Spleen (tissue), 11 donors: Measurements from ENCODE around the gene SH3TC2. TPM values are rescaled to one million over a fixed set of nuclear protein-coding genes. Genes with fewer than 3 reads are reported as not detected.

Experiments
- DNase-seq: peaks from one replicate; pipeline ENCODE4 v3.0.0-alpha.2; 2020
- H3K27ac ChIP-seq, 8 donors: fragments of 200-600 bp; sonication (generic) in 7 of 8; 1 replicate in 4 of 8; 2 replicates in 4 of 8; pipeline versions ENCODE4 v1.5.0 to v1.8.0; 2016 to 2021; ENCODE audit warnings: inconsistent platforms in 4 of 8, mild to moderate bottlenecking in 4 of 8, moderate library complexity in 1 of 8
- H3K27me3 ChIP-seq, 7 donors: fragments of 200-600 bp; sonication (generic) in 6 of 7; replicated peaks in 1 of 7; 1 replicate in 4 of 7; 2 replicates in 3 of 7; pipeline versions ENCODE4 v1.5.0 to v1.8.0; 2016 to 2021; ENCODE audit warnings: inconsistent platforms in 3 of 7, mild to moderate bottlenecking in 1 of 7
- H3K36me3 ChIP-seq, 6 donors: fragments of 200-600 bp; sonication (generic) in 5 of 6; 1 replicate in 4 of 6; 2 replicates in 2 of 6; pipeline versions ENCODE4 v1.5.0 to v1.8.0; 2016 to 2021; ENCODE audit warnings: inconsistent platforms in 2 of 6
- H3K4me1 ChIP-seq, 6 donors: fragments of 200-600 bp; sonication (generic) in 5 of 6; 1 replicate in 3 of 6; 2 replicates in 3 of 6; pipeline versions ENCODE4 v1.5.0 to v1.8.0; 2016 to 2021; ENCODE audit warnings: inconsistent platforms in 3 of 6
- H3K4me3 ChIP-seq, 8 donors: fragments of 200-600 bp; sonication (generic) in 7 of 8; 1 replicate in 4 of 8; 2 replicates in 4 of 8; pipeline versions ENCODE4 v1.5.0 to v1.8.0; 2016 to 2021; ENCODE audit warnings: inconsistent platforms in 4 of 8, mild to moderate bottlenecking in 4 of 8, moderate library complexity in 2 of 8
- H3K9me3 ChIP-seq, 8 donors: fragments of 200-600 bp; sonication (generic) in 7 of 8; 1 replicate in 4 of 8; 2 replicates in 4 of 8; pipeline versions ENCODE4 v1.5.0 to v1.8.0; 2016 to 2021; ENCODE audit warnings: inconsistent platforms in 4 of 8
- POLR2A ChIP-seq, 3 donors: fragments of 450-650 bp; IDR thresholded peaks; one replicate each; pipeline ENCODE4 v1.5.1; 2017; ENCODE audit warnings: antibody characterized with exemption in 3 of 3, mild to moderate bottlenecking in 1 of 3
- POLR2AphosphoS5 ChIP-seq, 3 donors: sonication (generic); formaldehyde crosslinking; IDR thresholded peaks; one replicate each; pipeline ENCODE4 v1.5.1; 2017; ENCODE audit warnings: antibody characterized with exemption in 3 of 3
- WGBS, 5 donors: extraction: QIAGEN DNeasy Blood & Tissue Kit in 3 of 5; methylation state at CpG; one replicate each; pipeline versions ENCODE4 v1.1.5 to v1.1.7; 2013 to 2018; 5-methylcytosine and 5-hydroxymethylcytosine counted together
- intact Hi-C: fragments of 100-400 bp; cut with DNase I; formaldehyde crosslinking; loops from one replicate; pipeline ENCODE4 v1.15.0; 2023; ENCODE audit warnings: low total_unique reads
- polyA plus RNA-seq, 3 donors: library from polyadenylated mRNA; stranded (reverse); fragments of 200-250 nt; gene quantifications; one replicate each; pipeline ENCODE4 v1.2.1, GENCODE V29; 2013
- total RNA-seq, 7 donors: library from RNA; depleted of rRNA in 3 of 7; stranded (reverse); fragments of >200 nt in 3 of 7; fragmentation: NEBNext Ultra II Directional in 4 of 7; extraction: Animal tissue kit (Norgen Biotek cat#: 25700) in 4 of 7; gene quantifications; one replicate each; pipeline versions ENCODE4 v1.1.0 to v1.2.1, GENCODE V29; 2016 to 2021
- TF ChIP-seq, protein P1 (sequence below), 11 experiments: fragments of 200-600 bp in 7 of 11; fragments of 450-650 bp in 4 of 11; sonication (generic) in 4 of 11; IDR thresholded peaks in 8 of 11; conservative IDR thresholded peaks in 3 of 11; 1 replicate in 7 of 11; 2 replicates in 4 of 11; pipeline versions ENCODE4 v1.4.0 to v1.8.0; 2016 to 2021; ENCODE audit warnings: antibody characterized with exemption in 11 of 11, inconsistent platforms in 4 of 11, mild to moderate bottlenecking in 1 of 11
- donor health status: healthy with polysubstance abuse.
- donor health status: DM: no; HTN: no; CAD: no; lungs with moderate emphysema.
- donor health status: DM: no; HTN: no; CAD: no.
- donor health status: Bipolar disorder and iron deficiency.
- donor health status: healthy.
- donor health status: DM: no; HTN: no; CAD: no.
- donor health status: DM: yes; HTN: yes; CAD: no.

Gene SH3TC2
- total and polyA plus RNA-seq, 10 donors: 0.02 to 2.8 (median 1.4) TPM

DNA sequence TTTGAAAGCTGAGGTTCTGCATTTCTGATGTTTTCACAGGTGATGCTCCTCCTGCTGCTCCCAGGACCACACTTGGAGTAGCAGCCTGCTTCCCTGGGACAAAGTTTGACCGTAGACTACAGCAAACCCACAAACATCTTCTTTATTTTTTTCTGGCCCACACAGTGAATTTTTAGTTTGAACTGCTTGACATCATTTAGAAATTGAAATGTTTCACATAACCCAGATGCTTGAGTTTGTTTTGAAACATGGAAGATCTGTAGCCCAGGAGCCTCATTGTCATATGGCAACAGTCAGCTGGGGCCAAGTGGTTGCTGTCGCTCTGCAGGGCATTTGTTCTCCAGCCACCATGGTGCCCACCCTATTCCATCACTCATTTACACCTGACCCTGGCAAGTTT, 8.4 kb downstream of the SH3TC2 start:
- H3K27ac ChIP-seq: no peak overlapping the region
- no peak for DNase-seq
- intact Hi-C loops: no loop called here
- H3K9me3 ChIP-seq: peaks cover 0 to 17% (median 12%) of the 10 kb centered on the region in 8 donors
- no peaks in the 10 kb centered on the region for H3K27me3 ChIP-seq
- H3K36me3 ChIP-seq: no peaks in the 10 kb centered on the region
- H3K4me3 ChIP-seq: no peak overlapping the region
- 59 to 88% (median 83%) methylated on average over 2 of the region's 2 CpGs for WGBS, 5 donors
- no peaks in the 10 kb centered on the region for H3K4me1 ChIP-seq
- TF ChIP-seq POLR2AphosphoS5 (IDR thresholded peaks at IDR 0.05) (no peak), POLR2A (IDR thresholded peaks at IDR 0.05) (no peak)
- TF ChIP-seq, protein P1, sequence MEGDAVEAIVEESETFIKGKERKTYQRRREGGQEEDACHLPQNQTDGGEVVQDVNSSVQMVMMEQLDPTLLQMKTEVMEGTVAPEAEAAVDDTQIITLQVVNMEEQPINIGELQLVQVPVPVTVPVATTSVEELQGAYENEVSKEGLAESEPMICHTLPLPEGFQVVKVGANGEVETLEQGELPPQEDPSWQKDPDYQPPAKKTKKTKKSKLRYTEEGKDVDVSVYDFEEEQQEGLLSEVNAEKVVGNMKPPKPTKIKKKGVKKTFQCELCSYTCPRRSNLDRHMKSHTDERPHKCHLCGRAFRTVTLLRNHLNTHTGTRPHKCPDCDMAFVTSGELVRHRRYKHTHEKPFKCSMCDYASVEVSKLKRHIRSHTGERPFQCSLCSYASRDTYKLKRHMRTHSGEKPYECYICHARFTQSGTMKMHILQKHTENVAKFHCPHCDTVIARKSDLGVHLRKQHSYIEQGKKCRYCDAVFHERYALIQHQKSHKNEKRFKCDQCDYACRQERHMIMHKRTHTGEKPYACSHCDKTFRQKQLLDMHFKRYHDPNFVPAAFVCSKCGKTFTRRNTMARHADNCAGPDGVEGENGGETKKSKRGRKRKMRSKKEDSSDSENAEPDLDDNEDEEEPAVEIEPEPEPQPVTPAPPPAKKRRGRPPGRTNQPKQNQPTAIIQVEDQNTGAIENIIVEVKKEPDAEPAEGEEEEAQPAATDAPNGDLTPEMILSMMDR (IDR thresholded peaks at IDR 0.05 in 8 of 11, conservative IDR thresholded peaks at IDR 0.05 in 3 of 11): no peak

DNA sequence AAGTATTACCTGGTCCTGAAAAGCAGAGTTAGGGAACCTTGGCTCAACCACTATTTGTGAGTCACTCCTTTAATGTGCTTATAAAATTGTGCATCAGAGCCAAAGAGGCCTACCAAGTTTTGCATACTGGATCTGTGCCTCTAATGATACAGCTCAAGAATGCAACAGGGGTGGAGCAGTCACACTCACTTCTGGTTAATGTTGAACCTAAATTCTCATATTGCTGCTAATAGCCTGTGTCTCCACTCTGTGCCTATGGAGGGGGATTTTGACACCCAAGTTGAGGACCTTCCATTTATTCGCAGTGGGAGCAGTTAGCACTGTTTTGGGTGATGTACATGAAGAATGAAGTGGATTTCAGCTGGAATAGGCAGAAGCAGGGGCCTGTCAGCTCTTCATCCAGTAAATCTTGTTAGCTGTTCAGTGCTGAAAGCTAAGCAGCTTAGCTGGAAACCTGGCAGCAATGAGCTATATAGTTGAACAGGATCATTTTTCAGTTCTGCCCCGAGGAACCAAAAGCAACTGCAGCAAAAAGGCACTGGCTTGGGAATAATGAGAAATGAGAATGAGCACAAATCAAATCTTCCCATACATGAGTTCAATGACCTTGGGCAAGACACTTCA, 9.7 kb downstream of the SH3TC2 start:
- no peak for DNase-seq
- Histone ChIP-seq H3K4me3 (no peak overlapping the region), H3K36me3 (no peaks in the 10 kb centered on the region), H3K27ac (no peak overlapping the region), H3K9me3 (peaks cover 0 to 12% (median 7%) of the 10 kb centered on the region in 8 donors), H3K4me1 (no peaks in the 10 kb centered on the region), H3K27me3 (no peaks in the 10 kb centered on the region)
- TF ChIP-seq POLR2AphosphoS5 (IDR thresholded peaks at IDR 0.05): no peak
- TF ChIP-seq, protein P1 (IDR thresholded peaks at IDR 0.05 in 8 of 11, conservative IDR thresholded peaks at IDR 0.05 in 3 of 11): no peak
- TF ChIP-seq POLR2A (IDR thresholded peaks at IDR 0.05): no peak
- intact Hi-C loops: no loop called here
- 66 to 91% (median 86%) methylated on average over 2 of the region's 2 CpGs for WGBS, 5 donors

DNA sequence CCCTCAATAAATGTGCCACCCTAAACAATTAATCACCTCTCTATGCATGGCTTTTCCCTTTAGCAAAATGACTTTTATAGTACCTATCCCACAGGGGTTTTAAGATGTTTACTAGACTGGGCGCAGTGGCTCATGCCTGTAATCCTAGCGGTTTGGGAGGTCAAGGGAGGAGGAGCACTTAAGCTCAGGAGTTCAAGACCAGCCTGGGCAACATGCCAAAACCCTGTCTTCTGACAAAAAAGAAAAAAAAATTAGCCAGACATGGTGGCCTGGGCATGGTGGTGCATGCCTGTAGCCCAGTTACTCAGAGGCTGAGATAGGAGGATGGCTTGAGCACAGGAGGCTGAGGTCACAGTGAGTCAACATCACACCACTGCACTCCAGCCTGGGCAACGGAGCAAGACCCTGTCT, 13.5 kb downstream of the SH3TC2 start:
- no peaks in the 10 kb centered on the region for H3K4me1 ChIP-seq
- no peaks in the 10 kb centered on the region for H3K27me3 ChIP-seq
- 67 to 82% (median 77%) methylated on average over 3 of the region's 3 CpGs for WGBS, 5 donors
- no peak overlapping the region for H3K27ac ChIP-seq
- H3K9me3 ChIP-seq: no peaks in the 10 kb centered on the region
- no peak overlapping the region for H3K4me3 ChIP-seq
- H3K36me3 ChIP-seq: no peaks in the 10 kb centered on the region
- no peak for TF ChIP-seq POLR2AphosphoS5 (IDR thresholded peaks at IDR 0.05)
- TF ChIP-seq POLR2A (IDR thresholded peaks at IDR 0.05): no peak
- TF ChIP-seq, protein P1 (IDR thresholded peaks at IDR 0.05 in 8 of 11, conservative IDR thresholded peaks at IDR 0.05 in 3 of 11): no peak
- intact Hi-C loops: no loop called here
- DNase-seq: no peak

GRCh38 chr5:149048811-149049210, 14.1 kb downstream of the SH3TC2 start:
- Histone ChIP-seq H3K4me3 (no peak overlapping the region), H3K4me1 (no peaks in the 10 kb centered on the region), H3K27me3 (no peaks in the 10 kb centered on the region), H3K9me3 (no peaks in the 10 kb centered on the region), H3K36me3 (no peaks in the 10 kb centered on the region), H3K27ac (no peak overlapping the region)
- intact Hi-C loops: no loop called here
- TF ChIP-seq, protein P1 (IDR thresholded peaks at IDR 0.05 in 8 of 11, conservative IDR thresholded peaks at IDR 0.05 in 3 of 11): no peak
- TF ChIP-seq POLR2AphosphoS5 (IDR thresholded peaks at IDR 0.05) (no peak), POLR2A (IDR thresholded peaks at IDR 0.05) (no peak)
- 84 to 93% (median 91%) methylated on average over 4 of the region's 4 CpGs for WGBS, 5 donors
- no peak for DNase-seq
